HG03558 (cell line): ENCODE data around the gene SAPCD1.
"Not testable (repeated sequence)": the region's sequence is repeated elsewhere in the genome, so short reads cannot be mapped to it uniquely, and the experiment has no call there.

Experiments used
- ATAC-seq: cut with Tn5 transposase; IDR thresholded peaks from one replicate; pipeline ENCODE4 v1.9.1; 2021; ENCODE audit warnings: moderate number of reproducible peaks; ENCODE audit not compliant: unreplicated experiment; ENCODE audit errors: extremely low read depth

SAPCD1 gene

GRCh38 chr6:31775633-31776484, 13.4 kb downstream of the SAPCD1 start:
- ATAC-seq, result no peak

GRCh38 chr6:31776485-31776988, 14.1 kb downstream of the SAPCD1 start:
- no peak for ATAC-seq

- peak; percentile 34 for ATAC-seq
These were observed 14.7 kb downstream of the SAPCD1 start, which contains the start of gene VWA7 for GRCh38 chr6:31776989-31777666. VWA7 (minus strand) TSS chr6:31777328; CDS start chr6:31776779, 549 bp downstream.

GRCh38 chr6:31777667-31778050, 15.2 kb downstream of the SAPCD1 start:
- no peak for ATAC-seq

GRCh38 chr6:31778193-31778592, 15.7 kb downstream of the SAPCD1 start:
- ATAC-seq, result no peak

GRCh38 chr6:31778999-31779885, 16.8 kb downstream of the SAPCD1 start:
- ATAC-seq, result no peak

GRCh38 chr6:31779908-31780307, 17.5 kb downstream of the SAPCD1 start:
- ATAC-seq, result no peak

GRCh38 chr6:31780507-31781243, 18.2 kb downstream of the SAPCD1 start:
- no peak for ATAC-seq

- no peak for ATAC-seq
These were observed 19.0 kb downstream of the SAPCD1 start for GRCh38 chr6:31781244-31782125.

- ATAC-seq, result no peak
These were observed 19.8 kb downstream of the SAPCD1 start for GRCh38 chr6:31782126-31782855.

- ATAC-seq, result no peak
These were observed 21.9 kb downstream of the SAPCD1 start for GRCh38 chr6:31784098-31784925.

- no peak for ATAC-seq
These were observed 23.0 kb downstream of the SAPCD1 start for GRCh38 chr6:31785475-31785874.

- ATAC-seq, result no peak
These were observed 29.1 kb downstream of the SAPCD1 start for GRCh38 chr6:31791324-31792089.

GRCh38 chr6:31792090-31792374, 29.6 kb downstream of the SAPCD1 start:
- ATAC-seq, result no peak

- no peak for ATAC-seq
These were observed 30.3 kb downstream of the SAPCD1 start for GRCh38 chr6:31792761-31793171.

- ATAC-seq, result not testable (repeated sequence)
These were observed 31.4 kb downstream of the SAPCD1 start for GRCh38 chr6:31793927-31794245.
